GM18519 (cell line): ENCODE results near the gene FN3KRP.
"Not testable (repeated sequence)": the region's sequence is repeated elsewhere in the genome, so short reads cannot be mapped to it uniquely, and the experiment has no call there.

Source experiments
- ATAC-seq: cut with Tn5 transposase; IDR thresholded peaks from one replicate; pipeline ENCODE4 v1.9.1; 2021; ENCODE audit warnings: mild to moderate bottlenecking, moderate library complexity; ENCODE audit not compliant: unreplicated experiment, low FRiP score

FN3KRP gene

GRCh38 chr17:82736511-82737185, 20.1 kb downstream of the FN3KRP start:
- no peak for ATAC-seq

- ATAC-seq: no peak
These were observed 21.7 kb downstream of the FN3KRP start for GRCh38 chr17:82737967-82738877.

GRCh38 chr17:82740906-82741759, 24.6 kb downstream of the FN3KRP start:
- ATAC-seq: no peak

GRCh38 chr17:82743344-82744219, 27.1 kb downstream of the FN3KRP start:
- ATAC-seq: no peak

- ATAC-seq: not testable (repeated sequence)
These were observed 28.2 kb downstream of the FN3KRP start for GRCh38 chr17:82744736-82745135.

GRCh38 chr17:82745524-82745923, 29.0 kb downstream of the FN3KRP start:
- ATAC-seq: no peak

- no peak for ATAC-seq
These were observed 32.2 kb downstream of the FN3KRP start for GRCh38 chr17:82748756-82749155.

- ATAC-seq: no peak
These were observed 33.9 kb downstream of the FN3KRP start for GRCh38 chr17:82750241-82750908.

- no peak for ATAC-seq
These were observed 34.7 kb downstream of the FN3KRP start for GRCh38 chr17:82751171-82751570.

- ATAC-seq: peak; percentile 52
These were observed 35.3 kb downstream of the FN3KRP start, which contains the start of gene TBCD for GRCh38 chr17:82751571-82752370. TSS of gene TBCD (plus strand) at chr17:82752065. CDS start at chr17:82752194, 129 bp downstream.

- peak; percentile 25 for ATAC-seq
These were observed 36.1 kb downstream of the FN3KRP start for GRCh38 chr17:82752371-82753200.

- no peak for ATAC-seq
These were observed 36.6 kb downstream of the FN3KRP start for GRCh38 chr17:82753201-82753464.

GRCh38 chr17:82754297-82755208, 38.0 kb downstream of the FN3KRP start:
- no peak for ATAC-seq

- ATAC-seq: no peak
These were observed 39.7 kb downstream of the FN3KRP start for GRCh38 chr17:82756166-82756565.

- no peak for ATAC-seq
These were observed 48.9 kb downstream of the FN3KRP start for GRCh38 chr17:82765371-82765770.

GRCh38 chr17:82767041-82767754, 50.7 kb downstream of the FN3KRP start:
- ATAC-seq: no peak
